GM20431 (cell line): ENCODE results near the gene ELOA.
"Not testable (repeated sequence)": the region's sequence is repeated elsewhere in the genome, so short reads cannot be mapped to it uniquely, and the experiment has no call there.

Experiments
- in situ Hi-C: fragments of 300-500 bp; cut with MseI, MboI; formaldehyde crosslinking; loops from one replicate; pipeline ENCODE4 v1.15.0; 2020; ENCODE audit warnings: low sequenced_read_pairs; ENCODE audit not compliant: unreplicated experiment

ELOA gene

GRCh38 chr1:23776217-23776616 is 32.9 kb downstream of the ELOA start:
- in situ Hi-C loops, result no loop called here

GRCh38 chr1:23777979-23778814 is 34.9 kb downstream of the ELOA start, which contains the start of gene PITHD1:
TSS of gene PITHD1 (plus strand) at chr1:23778418. CDS start at chr1:23778516, 98 bp downstream.
- in situ Hi-C loops, result no loop called here

- in situ Hi-C loops, result no loop called here
Observed at GRCh38 chr1:23779826-23780371, 36.6 kb downstream of the ELOA start.

GRCh38 chr1:23783141-23783540 is 39.9 kb downstream of the ELOA start:
- in situ Hi-C loops, result not testable (repeated sequence)

GRCh38 chr1:23784846-23785245 is 41.6 kb downstream of the ELOA start:
- in situ Hi-C loops, result no loop called here

- in situ Hi-C loops, result no loop called here
Observed at GRCh38 chr1:23787701-23788100, 44.4 kb downstream of the ELOA start.

- in situ Hi-C loops, result no loop called here
Observed at GRCh38 chr1:23788695-23789094, 45.4 kb downstream of the ELOA start.

- in situ Hi-C loops, result no loop called here
Observed at GRCh38 chr1:23790696-23791515, 47.6 kb downstream of the ELOA start, which contains the start of gene LYPLA2. TSS of gene LYPLA2 (plus strand) at chr1:23791145. CDS start at chr1:23792683, 1,538 bp downstream.

GRCh38 chr1:23791516-23792047 is 48.3 kb downstream of the ELOA start:
- in situ Hi-C loops, result no loop called here

- in situ Hi-C loops, result no loop called here
Observed at GRCh38 chr1:23792151-23792945, 49.1 kb downstream of the ELOA start.

- in situ Hi-C loops, result no loop called here
Observed at GRCh38 chr1:23793018-23793781, 49.9 kb downstream of the ELOA start.

- in situ Hi-C loops, result no loop called here
Observed at GRCh38 chr1:23793861-23794731, 50.8 kb downstream of the ELOA start.

- in situ Hi-C loops, result not testable (repeated sequence)
Observed at GRCh38 chr1:23794732-23795182, 51.5 kb downstream of the ELOA start.

- in situ Hi-C loops, result no loop called here
Observed at GRCh38 chr1:23795676-23796465, 52.6 kb downstream of the ELOA start.

- in situ Hi-C loops, result no loop called here
Observed at GRCh38 chr1:23796466-23797271, 53.4 kb downstream of the ELOA start.
